HepG2 (cell line): ENCODE measurements around the gene GLRX2. TPM values are rescaled to one million over a fixed set of nuclear protein-coding genes. Genes with fewer than 3 reads are reported as not detected.

Source experiments
- MAZ ChIP-seq, 2 experiments: sonication (generic) in 1 of 2; formaldehyde crosslinking in 1 of 2; IDR thresholded peaks; 2 replicates each; pipeline versions ENCODE4 v1.5.0 to v1.6.1; 2012 to 2020; ENCODE audit warnings: low read depth in 2 of 2, mild to moderate bottlenecking in 2 of 2, borderline replicate concordance in 1 of 2, improper control_type of control experiment in 1 of 2, low read length in 1 of 2, missing genetic modification reagents in 1 of 2, moderate library complexity in 1 of 2
- SALL2 ChIP-seq: sonication (generic); formaldehyde crosslinking; IDR thresholded peaks from 2 replicates; pipeline ENCODE4 v1.8.1; 2023; ENCODE audit warnings: mild to moderate bottlenecking, missing genetic modification reagents, inconsistent platforms
- ZKSCAN8 ChIP-seq: IDR thresholded peaks from 2 replicates; pipeline ENCODE4 v1.6.1; 2016; ENCODE audit warnings: borderline replicate concordance, missing genetic modification reagents, missing compliant biosample characterization
- ZNF296 ChIP-seq: sonication (generic); formaldehyde crosslinking; conservative IDR thresholded peaks from 2 replicates; pipeline ENCODE4 v1.5.0; 2020; ENCODE audit warnings: mild to moderate bottlenecking, missing genetic modification reagents
- ZNF333 ChIP-seq: sonication (generic); formaldehyde crosslinking; IDR thresholded peaks from 2 replicates; pipeline ENCODE4 v1.4.0; 2020; ENCODE audit warnings: mild to moderate bottlenecking, missing genetic modification reagents, borderline replicate concordance
- ZNF335 ChIP-seq: sonication (generic); formaldehyde crosslinking; IDR thresholded peaks from 2 replicates; pipeline ENCODE4 v1.4.0; 2020; ENCODE audit warnings: missing genetic modification reagents
- ZNF547 ChIP-seq: sonication (generic); formaldehyde crosslinking; IDR thresholded peaks from 2 replicates; pipeline ENCODE4 v1.5.1; 2020; ENCODE audit warnings: mild to moderate bottlenecking, missing genetic modification reagents
- ZNF614 ChIP-seq: IDR thresholded peaks from 2 replicates; pipeline ENCODE4 v1.6.1; 2018; ENCODE audit warnings: missing biosample characterization, missing genetic modification reagents, inconsistent platforms, borderline replicate concordance
- polyA plus RNA-seq, 8 experiments: library from polyadenylated mRNA; depleted of rRNA in 3 of 8; stranded (reverse) in 7 of 8; unstranded in 1 of 8; fragments of >200 nt; fragmentation: Illumina TruSeq in 4 of 8; extraction: Trizol in 4 of 8; gene quantifications; 2 replicates each; pipeline versions ENCODE4 v1.2.1 to v1.2.3, GENCODE V29; 2011 to 2016; ENCODE audit warnings: low read depth in 4 of 8, missing spikeins in 1 of 8, mixed read lengths in 1 of 8; ENCODE audit not compliant: insufficient read depth in 1 of 8
- total RNA-seq, 5 experiments: library from RNA; depleted of rRNA; stranded (reverse); fragments of >200 nt; fragmentation: Illumina TruSeq; extraction: Trizol; gene quantifications; 2 replicates each; pipeline ENCODE4 v1.2.3, GENCODE V29; 2016; ENCODE audit warnings: low read depth in 1 of 5
- TF ChIP-seq, protein P1 (sequence below): sonication (generic); formaldehyde crosslinking; IDR thresholded peaks from 2 replicates; pipeline ENCODE4 v1.4.0; 2020; ENCODE audit warnings: missing genetic modification reagents, mild to moderate bottlenecking, borderline replicate concordance
- TF ChIP-seq, protein P2 (sequence below): sonication (generic); formaldehyde crosslinking; IDR thresholded peaks from 2 replicates; pipeline ENCODE4 v1.8.0; 2022; ENCODE audit warnings: mild to moderate bottlenecking, missing genetic modification reagents; ENCODE audit not compliant: insufficient replicate concordance
- TF ChIP-seq, protein P3 (sequence below): IDR thresholded peaks from 2 replicates; pipeline ENCODE4 v1.6.1; 2016
- TF ChIP-seq, protein P4 (sequence below): sonication (generic); formaldehyde crosslinking; IDR thresholded peaks from 2 replicates; pipeline ENCODE4 v1.4.0; 2020; ENCODE audit warnings: mild to moderate bottlenecking, missing genetic modification reagents
- TF ChIP-seq, protein P5 (sequence below): sonication (generic); formaldehyde crosslinking; IDR thresholded peaks from 2 replicates; pipeline ENCODE4 v1.5.0; 2020; ENCODE audit warnings: missing genetic modification reagents
- TF ChIP-seq, protein P6 (sequence below): sonication (generic); formaldehyde crosslinking; IDR thresholded peaks from 2 replicates; pipeline ENCODE4 v1.8.1; 2023; ENCODE audit warnings: mild to moderate bottlenecking, missing genetic modification reagents, borderline replicate concordance
- TF ChIP-seq, protein P7 (sequence below): sonication (generic); formaldehyde crosslinking; IDR thresholded peaks from 2 replicates; pipeline ENCODE4 v1.5.0; 2020; ENCODE audit warnings: missing genetic modification reagents
- TF ChIP-seq, protein P8 (sequence below): sonication (generic); formaldehyde crosslinking; IDR thresholded peaks from 2 replicates; pipeline ENCODE4 v1.9.0; 2021; ENCODE audit warnings: missing genetic modification reagents, borderline replicate concordance

Gene GLRX2
- total and polyA plus RNA-seq, 2 of the 13 experiments (the other 11 are each of a cell fraction or from before 2014, with no cell fraction given): 11.9 to 39.0 TPM

DNA sequence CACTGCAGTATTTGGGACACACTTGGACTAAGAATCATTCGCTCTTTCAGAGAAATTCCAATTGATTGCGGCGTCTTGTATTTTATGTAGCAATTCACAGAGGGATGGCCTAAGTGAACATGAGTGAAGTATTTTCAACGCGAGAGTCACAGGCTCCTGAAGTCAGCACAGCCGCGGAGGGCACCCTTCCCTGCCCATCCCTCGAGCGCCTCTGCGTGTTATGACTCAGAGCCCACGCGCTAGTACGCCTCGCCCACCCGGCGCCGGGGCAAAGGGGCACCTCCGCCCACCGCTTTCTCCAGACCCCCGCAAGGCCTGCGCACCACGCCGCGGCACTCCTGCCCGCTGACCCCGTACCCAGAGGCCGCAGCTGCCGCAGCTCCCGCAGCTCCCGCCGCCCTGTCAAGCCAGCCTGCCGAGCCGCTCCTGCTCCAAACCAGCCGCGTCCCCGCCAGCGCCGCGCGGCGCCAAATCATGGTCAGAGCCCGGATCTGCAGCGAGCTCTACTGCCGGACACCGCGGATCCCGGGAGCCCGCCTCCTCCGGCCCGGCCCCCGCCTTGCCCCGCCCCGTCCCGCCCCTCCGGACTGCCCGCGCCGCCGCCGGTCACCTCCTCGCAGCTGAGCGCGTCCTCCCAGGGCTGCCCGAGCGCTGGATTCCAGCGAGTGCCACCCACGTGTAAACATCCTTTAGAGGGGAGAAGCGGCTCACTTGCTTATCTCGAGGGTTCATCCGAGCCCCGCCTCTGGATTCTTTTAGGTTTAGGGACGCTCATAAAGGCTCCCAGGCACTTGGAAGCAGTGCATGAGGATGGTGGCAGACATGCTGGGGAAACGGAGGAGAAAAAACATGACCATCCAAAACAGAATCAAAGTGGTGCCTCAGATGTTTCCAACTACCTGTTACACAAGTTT is at the start of gene GLRX2 (continued):
- TF ChIP-seq, protein P1, sequence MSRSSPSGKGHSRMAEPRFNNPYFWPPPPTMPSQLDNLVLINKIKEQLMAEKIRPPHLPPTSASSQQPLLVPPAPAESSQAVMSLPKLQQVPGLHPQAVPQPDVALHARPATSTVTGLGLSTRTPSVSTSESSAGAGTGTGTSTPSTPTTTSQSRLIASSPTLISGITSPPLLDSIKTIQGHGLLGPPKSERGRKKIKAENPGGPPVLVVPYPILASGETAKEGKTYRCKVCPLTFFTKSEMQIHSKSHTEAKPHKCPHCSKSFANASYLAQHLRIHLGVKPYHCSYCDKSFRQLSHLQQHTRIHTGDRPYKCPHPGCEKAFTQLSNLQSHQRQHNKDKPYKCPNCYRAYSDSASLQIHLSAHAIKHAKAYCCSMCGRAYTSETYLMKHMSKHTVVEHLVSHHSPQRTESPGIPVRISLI (CRISPR knock-in tag): no peak
- 0 out of 2 replicates have a peak, but pooled peaks have one; percentile 19 for TF ChIP-seq ZKSCAN8 (CRISPR knock-in tag)
- TF ChIP-seq MAZ (IDR thresholded peaks at IDR 0.05; ENCODE audit: borderline replicate concordance, low read depth, low read length): 0 out of 2 replicates have a peak, but pooled peaks have one; percentile 48
- peak; percentile 65; the same call in 1 of the 2 replicates for TF ChIP-seq MAZ (CRISPR knock-in tag; IDR thresholded peaks at IDR 0.05; ENCODE audit: low read depth)
- peak; percentile 78; the same call in 1 of the 2 replicates for TF ChIP-seq SALL2 (CRISPR knock-in tag)
- peak; percentile 99 for TF ChIP-seq ZNF335
- TF ChIP-seq ZNF333 (CRISPR knock-in tag): 0 out of 2 replicates have a peak, but pooled peaks have one; percentile 48
- peak; percentile 53; the same call in 1 of the 2 replicates for TF ChIP-seq ZNF614
- TF ChIP-seq, protein P2, sequence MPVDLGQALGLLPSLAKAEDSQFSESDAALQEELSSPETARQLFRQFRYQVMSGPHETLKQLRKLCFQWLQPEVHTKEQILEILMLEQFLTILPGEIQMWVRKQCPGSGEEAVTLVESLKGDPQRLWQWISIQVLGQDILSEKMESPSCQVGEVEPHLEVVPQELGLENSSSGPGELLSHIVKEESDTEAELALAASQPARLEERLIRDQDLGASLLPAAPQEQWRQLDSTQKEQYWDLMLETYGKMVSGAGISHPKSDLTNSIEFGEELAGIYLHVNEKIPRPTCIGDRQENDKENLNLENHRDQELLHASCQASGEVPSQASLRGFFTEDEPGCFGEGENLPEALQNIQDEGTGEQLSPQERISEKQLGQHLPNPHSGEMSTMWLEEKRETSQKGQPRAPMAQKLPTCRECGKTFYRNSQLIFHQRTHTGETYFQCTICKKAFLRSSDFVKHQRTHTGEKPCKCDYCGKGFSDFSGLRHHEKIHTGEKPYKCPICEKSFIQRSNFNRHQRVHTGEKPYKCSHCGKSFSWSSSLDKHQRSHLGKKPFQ: peak; percentile 74
- TF ChIP-seq, protein P3, sequence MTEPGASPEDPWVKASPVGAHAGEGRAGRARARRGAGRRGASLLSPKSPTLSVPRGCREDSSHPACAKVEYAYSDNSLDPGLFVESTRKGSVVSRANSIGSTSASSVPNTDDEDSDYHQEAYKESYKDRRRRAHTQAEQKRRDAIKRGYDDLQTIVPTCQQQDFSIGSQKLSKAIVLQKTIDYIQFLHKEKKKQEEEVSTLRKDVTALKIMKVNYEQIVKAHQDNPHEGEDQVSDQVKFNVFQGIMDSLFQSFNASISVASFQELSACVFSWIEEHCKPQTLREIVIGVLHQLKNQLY (CRISPR knock-in tag): no peak
- TF ChIP-seq, protein P4, sequence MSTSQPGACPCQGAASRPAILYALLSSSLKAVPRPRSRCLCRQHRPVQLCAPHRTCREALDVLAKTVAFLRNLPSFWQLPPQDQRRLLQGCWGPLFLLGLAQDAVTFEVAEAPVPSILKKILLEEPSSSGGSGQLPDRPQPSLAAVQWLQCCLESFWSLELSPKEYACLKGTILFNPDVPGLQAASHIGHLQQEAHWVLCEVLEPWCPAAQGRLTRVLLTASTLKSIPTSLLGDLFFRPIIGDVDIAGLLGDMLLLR (CRISPR knock-in tag): peak; percentile 54; the same call in 1 of the 2 replicates
- TF ChIP-seq, protein P5, sequence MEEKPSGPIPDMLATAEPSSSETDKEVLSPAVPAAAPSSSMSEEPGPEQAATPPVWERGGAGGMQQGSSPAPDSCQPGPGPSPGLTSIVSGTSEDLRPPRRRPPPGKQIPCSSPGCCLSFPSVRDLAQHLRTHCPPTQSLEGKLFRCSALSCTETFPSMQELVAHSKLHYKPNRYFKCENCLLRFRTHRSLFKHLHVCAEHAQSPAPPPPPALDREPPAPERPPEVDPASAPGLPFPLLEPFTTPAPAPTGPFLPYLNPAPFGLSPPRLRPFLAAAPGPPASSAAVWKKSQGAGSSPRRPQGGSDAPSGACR (CRISPR knock-in tag): no peak
- TF ChIP-seq, protein P6, sequence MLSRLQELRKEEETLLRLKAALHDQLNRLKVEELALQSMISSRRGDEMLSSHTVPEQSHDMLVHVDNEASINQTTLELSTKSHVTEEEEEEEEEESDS (CRISPR knock-in tag): no peak
- TF ChIP-seq, protein P7, sequence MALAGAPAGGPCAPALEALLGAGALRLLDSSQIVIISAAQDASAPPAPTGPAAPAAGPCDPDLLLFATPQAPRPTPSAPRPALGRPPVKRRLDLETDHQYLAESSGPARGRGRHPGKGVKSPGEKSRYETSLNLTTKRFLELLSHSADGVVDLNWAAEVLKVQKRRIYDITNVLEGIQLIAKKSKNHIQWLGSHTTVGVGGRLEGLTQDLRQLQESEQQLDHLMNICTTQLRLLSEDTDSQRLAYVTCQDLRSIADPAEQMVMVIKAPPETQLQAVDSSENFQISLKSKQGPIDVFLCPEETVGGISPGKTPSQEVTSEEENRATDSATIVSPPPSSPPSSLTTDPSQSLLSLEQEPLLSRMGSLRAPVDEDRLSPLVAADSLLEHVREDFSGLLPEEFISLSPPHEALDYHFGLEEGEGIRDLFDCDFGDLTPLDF (CRISPR knock-in tag): no peak
- TF ChIP-seq ZNF547 (CRISPR knock-in tag): no peak
- no peak for TF ChIP-seq ZNF296 (CRISPR knock-in tag)
- TF ChIP-seq, protein P8, sequence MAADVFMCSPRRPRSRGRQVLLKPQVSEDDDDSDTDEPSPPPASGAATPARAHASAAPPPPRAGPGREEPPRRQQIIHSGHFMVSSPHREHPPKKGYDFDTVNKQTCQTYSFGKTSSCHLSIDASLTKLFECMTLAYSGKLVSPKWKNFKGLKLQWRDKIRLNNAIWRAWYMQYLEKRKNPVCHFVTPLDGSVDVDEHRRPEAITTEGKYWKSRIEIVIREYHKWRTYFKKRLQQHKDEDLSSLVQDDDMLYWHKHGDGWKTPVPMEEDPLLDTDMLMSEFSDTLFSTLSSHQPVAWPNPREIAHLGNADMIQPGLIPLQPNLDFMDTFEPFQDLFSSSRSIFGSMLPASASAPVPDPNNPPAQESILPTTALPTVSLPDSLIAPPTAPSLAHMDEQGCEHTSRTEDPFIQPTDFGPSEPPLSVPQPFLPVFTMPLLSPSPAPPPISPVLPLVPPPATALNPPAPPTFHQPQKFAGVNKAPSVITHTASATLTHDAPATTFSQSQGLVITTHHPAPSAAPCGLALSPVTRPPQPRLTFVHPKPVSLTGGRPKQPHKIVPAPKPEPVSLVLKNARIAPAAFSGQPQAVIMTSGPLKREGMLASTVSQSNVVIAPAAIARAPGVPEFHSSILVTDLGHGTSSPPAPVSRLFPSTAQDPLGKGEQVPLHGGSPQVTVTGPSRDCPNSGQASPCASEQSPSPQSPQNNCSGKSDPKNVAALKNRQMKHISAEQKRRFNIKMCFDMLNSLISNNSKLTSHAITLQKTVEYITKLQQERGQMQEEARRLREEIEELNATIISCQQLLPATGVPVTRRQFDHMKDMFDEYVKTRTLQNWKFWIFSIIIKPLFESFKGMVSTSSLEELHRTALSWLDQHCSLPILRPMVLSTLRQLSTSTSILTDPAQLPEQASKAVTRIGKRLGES (CRISPR knock-in tag): peak; percentile 53; the same call in 1 of the 2 replicates
